SU-DHL-6 (cell line): ENCODE data around the gene SOX3.

ENCODE experiments used
- CTCF ChIP-seq: fragments of 200-600 bp; sonication (generic); IDR thresholded peaks from one replicate; pipeline ENCODE4 v1.5.1; 2017; ENCODE audit warnings: antibody characterized with exemption, mild to moderate bottlenecking, low read length, moderate library complexity; ENCODE audit not compliant: insufficient read depth, poor library complexity, severe bottlenecking
- EZH2phosphoT487 ChIP-seq: fragments of 200-600 bp; sonication (generic), shearing (Covaris generic); conservative IDR thresholded peaks from 2 replicates; pipeline ENCODE4 v1.6.1; 2018; ENCODE audit warnings: mild to moderate bottlenecking, antibody characterized with exemption, low read length, moderate library complexity, mixed read lengths

GRCh38 chrX:140524556-140524955, 19.7 kb upstream of the SOX3 start:
- TF ChIP-seq CTCF (no peak), EZH2phosphoT487 (no peak)
